SK-N-SH (cell line): Measurements from ENCODE around the gene ACOXL. TPM values are rescaled to one million over a fixed set of nuclear protein-coding genes. Genes with fewer than 3 reads are reported as not detected.

ENCODE experiments used
- CTCF ChIA-PET: fragments of 300-600, 350-600 bp; formaldehyde crosslinking; extraction: SDS; loops from one replicate; lab custom pipeline; 2021; lab: Yijun Ruan, JAX
- POLR2A ChIA-PET: fragments of 350-600 bp; sonication (Branson Sonifier 250); formaldehyde crosslinking; extraction: SDS; loops from one replicate; lab custom pipeline; 2020; ENCODE audit warnings: antibody characterized with exemption, inconsistent platforms; lab: Yijun Ruan, JAX
- DNase-seq: peaks from one replicate; pipeline ENCODE4 v3.0.0; 2012
- H2AFZ ChIP-seq: fragments of 200-600 bp; sonication (generic); 2 replicates; pipeline ENCODE4 v1.8.1; 2016; ENCODE audit warnings: antibody characterized with exemption, mild to moderate bottlenecking, low read depth
- H3F3A ChIP-seq: fragments of 200-600 bp; sonication (generic); replicated peaks from 2 replicates; pipeline ENCODE3; 2016; ENCODE audit warnings: antibody characterized with exemption, mild to moderate bottlenecking; ENCODE audit not compliant: insufficient read depth
- H3K27ac ChIP-seq, 2 experiments: fragments of 200-500 bp in 1 of 2; fragments of 200-600 bp in 1 of 2; sonication (Bioruptor generic) in 1 of 2; sonication (generic), shearing (Covaris generic) in 1 of 2; 2 replicates each; pipeline versions ENCODE4 v1.5.1 to v1.6.1; 2014 to 2016; ENCODE audit warnings: low read depth in 2 of 2, inconsistent platforms in 1 of 2, low read length in 1 of 2, mild to moderate bottlenecking in 1 of 2, mixed read lengths in 1 of 2
- H3K27me3 ChIP-seq: fragments of 200-600 bp; sonication (generic), shearing (Covaris generic); 2 replicates; pipeline ENCODE4 v1.6.1; 2016; ENCODE audit warnings: mixed run types; ENCODE audit not compliant: insufficient read depth
- H3K36me3 ChIP-seq, 2 experiments: fragments of 200-500 bp in 1 of 2; fragments of 200-600 bp in 1 of 2; sonication (Bioruptor generic) in 1 of 2; sonication (generic) in 1 of 2; replicated peaks in 1 of 2; 2 replicates each; pipeline versions ENCODE3 to v1.5.1; 2014 to 2016; ENCODE audit warnings: low read length in 1 of 2, mild to moderate bottlenecking in 1 of 2; ENCODE audit not compliant: insufficient read depth in 2 of 2, control insufficient read depth in 1 of 2
- H3K4me1 ChIP-seq, 2 experiments: fragments of 200-500 bp in 1 of 2; fragments of 200-600 bp in 1 of 2; sonication (Bioruptor generic) in 1 of 2; sonication (generic), shearing (Covaris generic) in 1 of 2; 2 replicates each; pipeline versions ENCODE4 v1.5.1 to v1.6.1; 2014 to 2016; ENCODE audit warnings: low read depth in 1 of 2, low read length in 1 of 2, mixed run types in 1 of 2; ENCODE audit not compliant: insufficient read depth in 2 of 2, control insufficient read depth in 1 of 2
- H3K4me2 ChIP-seq: fragments of 200-600 bp; sonication (generic), shearing (Covaris generic); 2 replicates; pipeline ENCODE4 v1.6.1; 2017; ENCODE audit warnings: mixed run types
- H3K4me3 ChIP-seq, 2 experiments: fragments of 200-500 bp in 1 of 2; fragments of 200-600 bp in 1 of 2; sonication (Bioruptor generic) in 1 of 2; sonication (generic), shearing (Covaris generic) in 1 of 2; 2 replicates each; pipeline versions ENCODE4 v1.5.1 to v1.8.1; 2014 to 2016; ENCODE audit warnings: low read depth in 2 of 2, inconsistent platforms in 1 of 2, low read length in 1 of 2, mild to moderate bottlenecking in 1 of 2, mixed read lengths in 1 of 2, moderate library complexity in 1 of 2
- H3K79me2 ChIP-seq: fragments of 200-600 bp; sonication (generic); 2 replicates; pipeline ENCODE4 v1.8.1; 2017; ENCODE audit warnings: mild to moderate bottlenecking; ENCODE audit not compliant: insufficient read depth
- H3K9ac ChIP-seq: fragments of 200-600 bp; sonication (generic); 2 replicates; pipeline ENCODE4 v1.6.1; 2017; ENCODE audit warnings: mixed run types
- H3K9me2 ChIP-seq: fragments of 200-600 bp; sonication (generic); 2 replicates; pipeline ENCODE4 v1.6.1; 2017; ENCODE audit warnings: mixed run types
- H3K9me3 ChIP-seq: fragments of 200-600 bp; sonication (generic); 2 replicates; pipeline ENCODE4 v1.6.1; 2017; ENCODE audit warnings: mixed run types, mild to moderate bottlenecking, moderate library complexity
- H4K20me1 ChIP-seq: fragments of 200-600 bp; sonication (generic); 2 replicates; pipeline ENCODE4 v1.6.1; 2017; ENCODE audit warnings: mild to moderate bottlenecking, mixed run types; ENCODE audit not compliant: insufficient read depth
- CHD2 ChIP-seq: fragments of 150-350 bp; IDR thresholded peaks from 2 replicates; pipeline ENCODE4 v1.6.1; 2018; ENCODE audit warnings: low read length; ENCODE audit not compliant: partially characterized antibody
- CTCF ChIP-seq: fragments of 200-600 bp; sonication (generic); IDR thresholded peaks from 2 replicates; pipeline ENCODE4 v1.6.1; 2017; ENCODE audit warnings: antibody characterized with exemption, mild to moderate bottlenecking, moderate library complexity
- ELF1 ChIP-seq: IDR thresholded peaks from 2 replicates; pipeline ENCODE4 v1.4.0; 2012
- EZH2phosphoT487 ChIP-seq: fragments of 200-600 bp; sonication (generic); IDR thresholded peaks from 2 replicates; pipeline ENCODE4 v1.6.1; 2017; ENCODE audit warnings: low read depth, mixed run types, mild to moderate bottlenecking, antibody characterized with exemption, moderate library complexity, borderline replicate concordance
- FOSL2 ChIP-seq: IDR thresholded peaks from 2 replicates; pipeline ENCODE4 v1.4.0; 2012; ENCODE audit warnings: low read depth, mild to moderate bottlenecking, moderate library complexity, borderline replicate concordance
- FOXJ3 ChIP-seq: sonication (generic); formaldehyde crosslinking; IDR thresholded peaks from 2 replicates; pipeline ENCODE4 v1.5.1; 2020; ENCODE audit warnings: mild to moderate bottlenecking, missing genetic modification reagents
- FOXM1 ChIP-seq: IDR thresholded peaks from 2 replicates; pipeline ENCODE4 v1.4.0; 2012; ENCODE audit warnings: low read depth, mild to moderate bottlenecking
- GATA2 ChIP-seq: sonication (generic); formaldehyde crosslinking; IDR thresholded peaks from 2 replicates; pipeline ENCODE4 v1.5.0; 2020; ENCODE audit warnings: mild to moderate bottlenecking, missing genetic modification reagents
- JUND ChIP-seq: IDR thresholded peaks from 2 replicates; pipeline ENCODE4 v1.4.0; 2012
- MAX ChIP-seq: IDR thresholded peaks from 2 replicates; pipeline ENCODE4 v1.4.0; 2012; ENCODE audit warnings: low read depth
- MEF2A ChIP-seq: IDR thresholded peaks from 2 replicates; pipeline ENCODE4 v1.4.0; 2012; ENCODE audit warnings: low read depth, borderline replicate concordance
- MXI1 ChIP-seq: IDR thresholded peaks from 2 replicates; pipeline ENCODE4 v1.6.1; 2012; ENCODE audit warnings: mild to moderate bottlenecking, low read depth, low read length, improper control_type of control experiment
- NFIC ChIP-seq: IDR thresholded peaks from 2 replicates; pipeline ENCODE4 v1.4.0; 2012; ENCODE audit warnings: borderline replicate concordance
- PBX3 ChIP-seq: IDR thresholded peaks from 2 replicates; pipeline ENCODE4; 2012
- RCOR1 ChIP-seq: fragments of 150-350 bp; IDR thresholded peaks from 2 replicates; pipeline ENCODE4 v1.6.1; 2017; ENCODE audit warnings: antibody characterized with exemption, low read length
- REST ChIP-seq: IDR thresholded peaks from 2 replicates; pipeline ENCODE4 v1.6.1; 2012; ENCODE audit warnings: mild to moderate bottlenecking, low read depth, low read length, moderate library complexity
- SIN3A ChIP-seq: IDR thresholded peaks from 2 replicates; pipeline ENCODE4 v1.6.1; 2012; ENCODE audit warnings: low read depth, mild to moderate bottlenecking, low read length, moderate library complexity, borderline replicate concordance
- TEAD4 ChIP-seq: IDR thresholded peaks from 2 replicates; pipeline ENCODE4 v1.4.0; 2012; ENCODE audit warnings: mild to moderate bottlenecking, borderline replicate concordance; ENCODE audit not compliant: insufficient read depth
- WGBS: methylation state at CpG from one replicate; pipeline ENCODE4 v1.1.6; 2017; ENCODE audit warnings: low lambda C conversion rate; 5-methylcytosine and 5-hydroxymethylcytosine counted together
- polyA plus RNA-seq, 3 experiments: library from polyadenylated mRNA; depleted of rRNA; stranded (reverse); fragments of >200 nt; gene quantifications; 2 replicates each; pipeline ENCODE4 v1.2.3, GENCODE V29; 2012

The ACOXL gene
- polyA plus RNA-seq, 1 of the 3 experiments (the other 2 are of a cell fraction) = not detected

GRCh38 chr2:110992886-110993285 lies 260.5 kb downstream of the ACOXL start:
- no peaks in the 10 kb centered on the region for H3K4me1 ChIP-seq

More at GRCh38 chr2:110992886-110993285, 260.5 kb downstream of the ACOXL start:
- Histone ChIP-seq H4K20me1 (no peaks in the 10 kb centered on the region), H3K9me3 (no peaks in the 10 kb centered on the region), H3K36me3 (no peaks in the 10 kb centered on the region), H3K27me3 (no peaks in the 10 kb centered on the region; the same call in 1 of the 2 replicates), H3K4me3 (no peak overlapping the region), H2AFZ (no peak overlapping the region), H3F3A (no peaks in the 10 kb centered on the region), H3K27ac (no peak overlapping the region), H3K4me2 (no peak overlapping the region), H3K79me2 (no peaks in the 10 kb centered on the region), H3K9ac (no peak overlapping the region), H3K9me2 (no peaks in the 10 kb centered on the region)
- ChIA-PET CTCF (no interaction called here), POLR2A (no interaction called here)
- no peak for DNase-seq
- 61% methylated on average over 2 of the region's 2 CpGs for WGBS
- TF ChIP-seq MXI1 = no peak
- no peak for TF ChIP-seq ELF1
- TF ChIP-seq RCOR1 = no peak
- no peak for TF ChIP-seq JUND
- TF ChIP-seq EZH2phosphoT487 = no peak
- no peak for TF ChIP-seq CTCF
- no peak for TF ChIP-seq FOSL2
- no peak for TF ChIP-seq FOXJ3 (CRISPR knock-in tag)
- TF ChIP-seq MEF2A = no peak
- no peak for TF ChIP-seq CHD2
- no peak for TF ChIP-seq NFIC
- no peak for TF ChIP-seq REST
- TF ChIP-seq TEAD4 = no peak
- TF ChIP-seq PBX3 = no peak
- no peak for TF ChIP-seq SIN3A
- no peak for TF ChIP-seq FOXM1
- no peak for TF ChIP-seq GATA2 (CRISPR knock-in tag)
- no peak for TF ChIP-seq MAX
